K562 (cell line): ENCODE results near the gene N4BP2. TPM values are rescaled to one million over a fixed set of nuclear protein-coding genes. Genes with fewer than 3 reads are reported as not detected.
A peak's percentile ranks its signal among the peaks of the same experiment; 100 is the strongest.

Experiments used
- ATAC-seq: fragments of 200-7000 bp; cut with Tn5 transposase; 3 replicates; pipeline ENCODE4 v1.9.1; 2020; ENCODE audit warnings: moderate library complexity
- BruUV-seq: library from RNA; stranded (reverse); fragments of 400-500 nt; replicated peaks from 2 replicates; lab custom pipeline; 2021; lab: Mats Ljungman, UMichigan
- CTCF ChIA-PET: fragments of 300-600 bp; formaldehyde crosslinking; extraction: SDS; loops from one replicate; lab custom pipeline; 2021; ENCODE audit warnings: low intra/inter-chr PET ratio; lab: Yijun Ruan, JAX
- POLR2A ChIA-PET: fragments of 300-600, 350-650 bp; sonication (Branson Sonifier 250); formaldehyde crosslinking; extraction: SDS; loops from one replicate; lab custom pipeline; 2021; ENCODE audit warnings: antibody characterized with exemption, inconsistent platforms; lab: Yijun Ruan, JAX
- DNase-seq, 4 experiments: peaks; one replicate each; pipeline versions ENCODE4 v3.0.0 to v3.0.0-alpha.2; 2011 to 2018; ENCODE audit warnings: low spot score in 3 of 4, mixed read lengths in 3 of 4; ENCODE audit errors: extremely low read depth in 1 of 4
- FAIRE-seq: peaks from 2 replicates; lab custom pipeline; 2011; peaks lifted over from hg19 to GRCh38; lab: Jason Lieb, UNC
- H2AFZ ChIP-seq: 2 replicates; pipeline ENCODE4 v1.6.0; 2011; ENCODE audit warnings: low read depth, low read length, control low read depth, inconsistent platforms
- H3K27ac ChIP-seq: fragments of 200-600 bp; 3 replicates; pipeline ENCODE4 v1.8.0; 2011; ENCODE audit warnings: low read depth, mild to moderate bottlenecking, control low read depth, inconsistent platforms, low read length, moderate library complexity, mixed read lengths; ENCODE audit errors: extremely low read depth
- H3K27me3 ChIP-seq, 2 experiments: fragments of 300-600 bp in 1 of 2; 2 replicates in 1 of 2; 3 replicates in 1 of 2; pipeline versions ENCODE4 v1.6.0 to v1.8.0; 2011; ENCODE audit warnings: inconsistent platforms in 2 of 2, low read length in 2 of 2, mild to moderate bottlenecking in 1 of 2, mixed read lengths in 1 of 2, moderate library complexity in 1 of 2; ENCODE audit not compliant: control insufficient read depth in 2 of 2, insufficient read depth in 2 of 2
- H3K36me3 ChIP-seq: fragments of 300-600 bp; 3 replicates; pipeline ENCODE4 v1.8.0; 2011; ENCODE audit warnings: mild to moderate bottlenecking, low read length, inconsistent platforms; ENCODE audit not compliant: control insufficient read depth, insufficient read depth
- H3K4me1 ChIP-seq, 2 experiments: fragments of 200-600 bp in 1 of 2; replicated peaks in 1 of 2; 2 replicates in 1 of 2; 3 replicates in 1 of 2; pipeline versions ENCODE4 v1.5.1 to v1.8.0; 2011; ENCODE audit warnings: inconsistent platforms in 2 of 2, low read length in 2 of 2, mild to moderate bottlenecking in 1 of 2, mixed read lengths in 1 of 2, moderate library complexity in 1 of 2; ENCODE audit not compliant: control insufficient read depth in 2 of 2, insufficient read depth in 2 of 2
- H3K4me2 ChIP-seq: 2 replicates; pipeline ENCODE4 v1.6.1; 2011; ENCODE audit warnings: low read length, control low read depth, inconsistent platforms, mixed read lengths; ENCODE audit not compliant: insufficient read depth
- H3K4me3 ChIP-seq: fragments of 200-600 bp; sonication (generic), shearing (Covaris generic); 2 replicates; pipeline ENCODE4 v1.5.1; 2016; ENCODE audit warnings: control low read depth, inconsistent platforms
- H3K79me2 ChIP-seq: fragments of 200-600 bp; 3 replicates; pipeline ENCODE4 v1.8.0; 2011; ENCODE audit warnings: low read length, inconsistent platforms; ENCODE audit not compliant: control insufficient read depth, insufficient read depth
- H3K9ac ChIP-seq, 2 experiments: 2 replicates each; pipeline versions ENCODE4 v1.6.0 to v1.6.1; 2011; ENCODE audit warnings: low read depth in 2 of 2, low read length in 2 of 2, control low read depth in 1 of 2, inconsistent platforms in 1 of 2, mild to moderate bottlenecking in 1 of 2, mixed read lengths in 1 of 2; ENCODE audit not compliant: insufficient read depth in 1 of 2
- H3K9me1 ChIP-seq: one replicate; pipeline ENCODE4 v1.6.0; 2011; ENCODE audit warnings: inconsistent platforms, mild to moderate bottlenecking, low read length, moderate library complexity; ENCODE audit not compliant: control insufficient read depth, insufficient read depth
- H3K9me3 ChIP-seq: replicated peaks from 2 replicates; pipeline ENCODE4 v1.5.1; 2011; ENCODE audit warnings: low read depth, low read length, inconsistent platforms; ENCODE audit not compliant: control insufficient read depth, insufficient read depth
- H4K20me1 ChIP-seq: replicated peaks from 2 replicates; pipeline ENCODE4 v1.6.1; 2011; ENCODE audit warnings: low read length, inconsistent platforms, mixed read lengths; ENCODE audit not compliant: control insufficient read depth, insufficient read depth
- GABPA ChIP-seq: fragments of 200-800 bp; sonication (Bioruptor generic); conservative IDR thresholded peaks from 2 replicates; pipeline ENCODE4 v1.6.1; 2016; ENCODE audit warnings: low read depth, missing genetic modification characterization, missing compliant biosample characterization
- HSF4 ChIP-seq: fragments of 250-450 bp; sonication (Bioruptor Pico); IDR thresholded peaks from 2 replicates; pipeline ENCODE4 v2.1.2; 2022; ENCODE audit warnings: mild to moderate bottlenecking, moderate library complexity, borderline replicate concordance
- L3MBTL2 ChIP-seq: fragments of 450-650 bp; IDR thresholded peaks from 2 replicates; pipeline ENCODE4 v1.6.1; 2016; ENCODE audit warnings: mild to moderate bottlenecking, moderate library complexity
- MAX ChIP-seq: sonication (generic); formaldehyde crosslinking; IDR thresholded peaks from 2 replicates; pipeline ENCODE4 v1.9.0; 2022; ENCODE audit warnings: mild to moderate bottlenecking, missing genetic modification reagents
- PRDM10 ChIP-seq: fragments of 450-650 bp; IDR thresholded peaks from 2 replicates; pipeline ENCODE4 v1.6.1; 2018; ENCODE audit not compliant: partially characterized antibody
- VEZF1 ChIP-seq: fragments of 200-800 bp; sonication (Bioruptor generic); IDR thresholded peaks from 2 replicates; pipeline ENCODE4 v1.6.1; 2017; ENCODE audit warnings: missing genetic modification characterization, missing compliant biosample characterization
- ZHX1 ChIP-seq: fragments of 150-350 bp; conservative IDR thresholded peaks from 2 replicates; pipeline ENCODE4 v1.6.1; 2014; ENCODE audit warnings: low read length
- ZNF592 ChIP-seq: fragments of 450-650 bp; IDR thresholded peaks from 2 replicates; pipeline ENCODE4 v1.6.1; 2017; ENCODE audit warnings: antibody characterized with exemption, mild to moderate bottlenecking
- WGBS: fragments of 100-300 bp; shearing (Covaris generic); methylation state at CpG from one replicate; pipeline ENCODE4 v1.1.6; 2016; ENCODE audit warnings: low coverage, mixed read lengths; ENCODE audit not compliant: insufficient coverage; ENCODE audit errors: missing lambda C conversion rate; 5-methylcytosine and 5-hydroxymethylcytosine counted together
- in situ Hi-C: fragments of 300-500 bp; cut with MboI; formaldehyde crosslinking; loops from 4 replicates; pipeline ENCODE4 v1.15.0; 2018; ENCODE audit warnings: inconsistent platforms, mixed read lengths
- intact Hi-C: fragments of 100-400 bp; cut with micrococcal nuclease; formaldehyde crosslinking; loops from 2 replicates; pipeline ENCODE4 v1.14.2; 2022
- polyA plus RNA-seq, 8 experiments: library from polyadenylated mRNA; depleted of rRNA in 4 of 8; stranded (reverse) in 5 of 8; unstranded in 3 of 8; fragments of >200 nt; fragmentation: Nextera tagmentation in 2 of 8; fragmentation: Illumina TruSeq in 1 of 8; extraction: Ambion mirVana in 2 of 8; extraction: Trizol in 1 of 8; gene quantifications; 2 replicates each; pipeline versions ENCODE4 v1.2.1 to v1.2.3, GENCODE V29; 2011 to 2014; ENCODE audit warnings: inconsistent platforms in 1 of 8, missing spikeins in 1 of 8
- total RNA-seq, 7 experiments: library from RNA; depleted of rRNA in 6 of 7; stranded (reverse); fragments of >200 nt in 6 of 7; fragmentation: Illumina TruSeq in 2 of 7; extraction: Trizol in 2 of 7; gene quantifications; 2 replicates each; pipeline versions ENCODE4 v1.2.1 to v1.2.3, GENCODE V29; 2011 to 2021; ENCODE audit warnings: low replicate concordance in 1 of 7

N4BP2 gene
- total and polyA plus RNA-seq, 9 of the 15 experiments (the other 6 are each of a cell fraction or from before 2014, with no cell fraction given): 2.7 to 12.6 (median 7.6) TPM

GRCh38 chr4:40176602-40177001 is 120.0 kb downstream of the N4BP2 start:
- 12% methylated on average over 10 of the region's 10 CpGs for WGBS
- no peaks in the 10 kb centered on the region for H3K36me3 ChIP-seq
- H3K9me3 ChIP-seq: no peaks in the 10 kb centered on the region
- peak overlapping the region; percentile 66 for H3K4me2 ChIP-seq
- H2AFZ ChIP-seq: peak overlapping the region; percentile 93
- no peaks in the 10 kb centered on the region for H4K20me1 ChIP-seq
- H3K79me2 ChIP-seq: no peaks in the 10 kb centered on the region
- peak overlapping the region; percentile 39 for H3K27ac ChIP-seq
- no peaks in the 10 kb centered on the region for H3K27me3 ChIP-seq
- intact Hi-C loops (no loop called here), in situ Hi-C loops (no loop called here)
- ATAC-seq (peak; percentile 73), FAIRE-seq (no peak), DNase-seq (peak in 2 of 4 experiments; percentile 30 to 66)
- no peak overlapping the region for H3K4me3 ChIP-seq
- peak overlapping the region; percentile 44 to 66 for H3K9ac ChIP-seq
- ChIA-PET POLR2A (no interaction called here), CTCF (no interaction called here)
- peaks cover 5 to 7% of the 10 kb centered on the region in 2 experiments; a peak in 2 of 5 replicates for H3K4me1 ChIP-seq
- no peaks in the 10 kb centered on the region for H3K9me1 ChIP-seq
- BruUV-seq: no TSS peak
- TF ChIP-seq ZHX1: no peak
- TF ChIP-seq VEZF1: peak; percentile 56; the same call in 1 of the 2 replicates
- TF ChIP-seq MAX: peak; percentile 38; the same call in 1 of the 2 replicates
- no peak for TF ChIP-seq HSF4 (CRISPR knock-in tag)
- TF ChIP-seq ZNF592: peak; percentile 61
- TF ChIP-seq GABPA (tag): peak; percentile 69
- TF ChIP-seq PRDM10: peak; percentile 82
- TF ChIP-seq L3MBTL2: peak; percentile 75
